22Rv1 (cell line): ENCODE results near the gene PNLDC1.
"Not testable (repeated sequence)": the region's sequence is repeated elsewhere in the genome, so short reads cannot be mapped to it uniquely, and the experiment has no call there.

Experiments
- H3K27ac ChIP-seq: fragments of 450-650 bp; 2 replicates; pipeline ENCODE4 v1.5.1; 2017
- ZFX ChIP-seq: fragments of 450-650 bp; IDR thresholded peaks from 2 replicates; pipeline ENCODE4 v1.6.1; 2017; ENCODE audit warnings: antibody characterized with exemption, borderline replicate concordance
- TF ChIP-seq, protein P1 (sequence below): fragments of 450-650 bp; IDR thresholded peaks from 2 replicates; pipeline ENCODE4 v1.5.1; 2017; ENCODE audit warnings: mild to moderate bottlenecking

PNLDC1 gene

DNA sequence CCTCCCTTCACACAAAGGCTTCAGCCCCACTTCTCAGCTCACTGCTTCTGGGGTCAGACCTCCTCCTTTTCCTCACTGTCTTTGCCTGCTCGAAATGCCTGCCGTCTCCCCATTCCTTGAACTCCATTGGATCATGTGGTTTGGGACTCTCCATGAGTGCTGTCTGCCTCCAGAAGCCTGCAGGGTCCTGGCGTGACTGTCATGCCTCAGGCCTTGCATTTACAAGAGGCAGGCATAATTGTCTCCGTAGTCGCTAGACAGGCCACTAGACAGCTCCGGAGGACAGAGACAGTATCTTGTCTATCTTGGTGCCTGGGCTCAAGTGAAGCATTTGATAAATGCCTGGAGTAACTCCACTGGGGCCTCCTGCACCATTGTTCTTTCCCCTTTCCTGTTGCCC lies 15.3 kb downstream of the PNLDC1 start:
- TF ChIP-seq, protein P1, sequence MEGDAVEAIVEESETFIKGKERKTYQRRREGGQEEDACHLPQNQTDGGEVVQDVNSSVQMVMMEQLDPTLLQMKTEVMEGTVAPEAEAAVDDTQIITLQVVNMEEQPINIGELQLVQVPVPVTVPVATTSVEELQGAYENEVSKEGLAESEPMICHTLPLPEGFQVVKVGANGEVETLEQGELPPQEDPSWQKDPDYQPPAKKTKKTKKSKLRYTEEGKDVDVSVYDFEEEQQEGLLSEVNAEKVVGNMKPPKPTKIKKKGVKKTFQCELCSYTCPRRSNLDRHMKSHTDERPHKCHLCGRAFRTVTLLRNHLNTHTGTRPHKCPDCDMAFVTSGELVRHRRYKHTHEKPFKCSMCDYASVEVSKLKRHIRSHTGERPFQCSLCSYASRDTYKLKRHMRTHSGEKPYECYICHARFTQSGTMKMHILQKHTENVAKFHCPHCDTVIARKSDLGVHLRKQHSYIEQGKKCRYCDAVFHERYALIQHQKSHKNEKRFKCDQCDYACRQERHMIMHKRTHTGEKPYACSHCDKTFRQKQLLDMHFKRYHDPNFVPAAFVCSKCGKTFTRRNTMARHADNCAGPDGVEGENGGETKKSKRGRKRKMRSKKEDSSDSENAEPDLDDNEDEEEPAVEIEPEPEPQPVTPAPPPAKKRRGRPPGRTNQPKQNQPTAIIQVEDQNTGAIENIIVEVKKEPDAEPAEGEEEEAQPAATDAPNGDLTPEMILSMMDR, result no peak
- no peak for TF ChIP-seq ZFX

DNA sequence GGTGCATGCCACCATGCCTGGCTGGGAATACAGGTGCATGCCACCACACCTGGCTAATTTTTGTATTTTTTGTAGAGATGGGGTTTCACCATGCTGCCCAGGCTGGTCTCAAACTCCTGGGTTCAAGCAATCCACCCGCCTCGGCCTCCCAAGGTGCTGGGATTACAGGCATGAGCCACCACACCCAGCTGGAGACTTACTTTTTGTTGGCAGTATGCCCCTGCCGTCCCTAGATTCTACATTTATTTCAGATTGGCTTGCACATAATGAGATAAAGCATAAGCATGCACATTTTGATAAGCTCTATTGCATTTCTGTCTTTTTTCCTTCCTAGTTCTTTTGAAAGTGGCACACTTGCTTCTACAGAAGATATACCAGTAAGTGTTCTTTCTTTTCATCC lies 16.7 kb downstream of the PNLDC1 start:
- H3K27ac ChIP-seq, result not testable (repeated sequence)

More for the DNA sequence above, 15.3 kb downstream of the PNLDC1 start:
- H3K27ac ChIP-seq, result no peak overlapping the region

DNA sequence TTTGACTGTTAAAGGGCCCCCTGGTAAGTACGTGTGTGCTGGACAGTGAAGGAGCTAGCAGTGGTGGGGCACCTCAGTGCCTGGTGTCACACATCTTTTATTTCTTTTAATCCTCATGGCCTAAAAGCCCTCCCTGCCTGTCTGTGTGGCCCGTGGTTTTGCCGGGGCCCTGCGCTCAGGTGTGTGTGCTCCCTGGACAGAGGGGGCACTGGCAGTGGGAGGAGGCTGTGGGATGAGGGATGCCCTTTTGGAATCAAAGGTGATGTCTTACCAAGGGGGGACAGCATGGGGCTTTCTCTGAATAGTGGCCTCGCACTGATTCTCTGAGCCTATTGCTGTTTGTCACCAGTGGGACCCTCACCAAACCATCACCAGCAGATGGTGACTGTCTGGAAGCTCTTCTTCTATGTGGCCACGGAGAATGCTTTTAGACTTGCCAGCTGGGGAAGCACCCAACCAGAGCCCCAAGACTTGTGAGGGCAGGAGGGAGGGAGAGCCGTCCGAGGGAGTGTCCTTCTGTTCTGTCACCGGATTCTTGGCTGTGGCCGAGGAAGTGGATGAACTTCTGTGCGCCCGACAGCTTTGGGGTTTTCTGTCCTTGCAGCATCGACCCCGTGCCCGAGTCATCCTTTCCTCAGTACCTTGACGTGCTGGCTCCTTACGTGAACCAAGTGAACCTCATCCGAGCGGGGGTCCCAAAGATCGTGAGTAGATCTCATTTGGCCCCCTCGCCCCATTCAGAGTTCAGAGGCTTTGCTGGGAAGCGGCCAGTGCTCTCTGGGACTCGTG lies 18.1 kb downstream of the PNLDC1 start:
- no peak for TF ChIP-seq ZFX
- TF ChIP-seq, protein P1, result no peak
- no peak overlapping the region for H3K27ac ChIP-seq

DNA sequence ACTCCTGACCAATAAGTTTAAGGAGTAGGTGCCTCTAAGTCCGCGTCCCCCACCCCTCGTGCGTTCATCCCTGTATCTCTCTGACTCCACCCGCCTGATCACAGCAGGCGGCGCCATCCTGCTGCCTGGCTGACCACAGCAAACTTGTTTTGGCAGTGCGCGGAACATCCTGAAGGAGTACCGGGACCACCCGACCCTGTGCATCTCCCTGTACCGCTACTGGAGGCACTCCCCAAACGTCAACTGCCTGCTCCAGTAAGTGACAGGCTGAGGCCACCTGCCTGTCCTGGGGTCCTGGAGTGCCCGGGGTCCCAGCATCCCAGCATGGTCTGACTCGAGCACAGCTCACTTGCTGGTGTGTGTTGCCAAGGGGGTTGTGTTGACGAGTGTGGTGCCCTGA lies 19.0 kb downstream of the PNLDC1 start:
- no peak overlapping the region for H3K27ac ChIP-seq
- no peak for TF ChIP-seq ZFX
- TF ChIP-seq, protein P1, result no peak

DNA sequence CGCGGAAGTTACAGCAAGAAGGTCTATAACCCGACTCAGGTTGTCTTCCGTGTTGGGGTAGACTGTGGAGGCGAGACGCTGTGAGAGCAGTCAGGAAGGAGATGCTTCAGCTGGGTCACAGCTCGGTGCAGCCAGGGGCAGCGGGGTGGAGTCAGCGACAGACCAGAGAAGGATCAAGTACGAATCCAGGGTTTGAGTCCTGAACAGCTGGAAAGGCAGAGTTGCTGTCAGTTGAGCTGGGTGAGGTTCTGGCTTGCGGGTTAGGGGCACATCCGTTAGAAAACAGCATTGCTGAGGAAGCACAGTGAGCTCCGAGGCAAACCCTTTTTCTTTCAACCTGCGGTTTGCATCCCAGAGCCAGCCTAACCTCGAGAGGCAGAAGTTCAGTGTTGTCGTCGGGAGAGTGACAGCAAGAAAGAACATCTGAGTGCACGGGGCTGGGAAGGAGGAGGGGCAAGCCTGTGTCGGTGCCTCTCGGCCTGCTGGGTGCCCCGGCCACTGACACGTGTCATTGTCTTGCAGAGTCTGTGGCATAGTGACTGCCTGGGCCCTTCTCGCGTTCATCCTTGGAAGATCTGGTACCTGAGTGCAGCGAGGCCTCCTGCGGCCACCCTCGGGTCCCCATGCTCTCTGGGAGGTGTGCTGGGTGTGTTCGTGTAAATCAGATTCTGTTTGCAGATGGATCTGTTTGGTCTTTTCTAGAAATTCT lies 20.0 kb downstream of the PNLDC1 start:
- H3K27ac ChIP-seq, result no peak overlapping the region
- TF ChIP-seq, protein P1, result no peak
- TF ChIP-seq ZFX, result no peak

DNA sequence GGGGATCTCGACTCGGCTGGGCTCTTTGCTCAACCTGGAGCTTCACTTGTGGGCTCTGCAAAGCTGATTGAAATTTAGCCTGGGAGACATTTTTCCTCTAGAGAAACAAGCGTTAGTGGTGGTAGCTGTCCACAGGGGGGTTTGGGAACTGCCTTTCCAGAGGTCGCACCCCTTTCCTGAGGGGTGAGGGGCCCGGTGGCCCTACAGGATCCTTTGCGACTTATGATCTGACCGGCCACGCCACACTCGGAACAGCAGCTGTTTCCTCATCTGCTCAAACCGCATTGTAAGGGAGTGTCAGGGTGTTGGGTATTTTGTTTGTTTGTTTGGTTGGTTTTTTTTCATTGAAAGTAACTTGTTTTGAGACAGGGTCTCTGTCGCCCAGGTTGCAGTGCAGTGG lies 21.0 kb downstream of the PNLDC1 start:
- TF ChIP-seq ZFX, result no peak
- TF ChIP-seq, protein P1, result no peak
- no peak overlapping the region for H3K27ac ChIP-seq

DNA sequence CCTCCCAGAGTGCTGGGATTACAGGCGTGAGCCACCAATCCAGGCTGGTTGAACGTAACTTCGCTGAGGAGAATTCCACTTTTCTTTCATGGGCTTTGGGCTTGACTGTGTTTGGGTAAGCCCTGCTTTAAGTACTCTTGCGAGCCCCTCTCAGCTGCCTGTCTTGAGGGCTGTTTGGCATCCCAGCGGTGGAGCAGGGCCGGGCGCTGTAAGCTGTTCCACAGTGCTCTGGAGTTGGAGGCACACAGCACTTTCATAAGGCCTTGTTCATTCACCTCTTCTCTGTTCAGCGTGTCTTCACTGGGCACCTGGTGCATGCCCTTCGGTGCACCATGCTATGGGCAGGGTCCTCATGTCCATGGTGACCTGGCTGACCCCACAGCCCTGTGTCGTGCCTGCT lies 21.6 kb downstream of the PNLDC1 start:
- TF ChIP-seq ZFX, result no peak
- TF ChIP-seq, protein P1, result no peak
- H3K27ac ChIP-seq, result no peak overlapping the region
